Measurements from ENCODE around the gene TAF11L13.
"Not testable (repeated sequence)": the region's sequence is repeated elsewhere in the genome, so short reads cannot be mapped to it uniquely, and the experiment has no call there.

The TAF11L13 gene

DNA sequence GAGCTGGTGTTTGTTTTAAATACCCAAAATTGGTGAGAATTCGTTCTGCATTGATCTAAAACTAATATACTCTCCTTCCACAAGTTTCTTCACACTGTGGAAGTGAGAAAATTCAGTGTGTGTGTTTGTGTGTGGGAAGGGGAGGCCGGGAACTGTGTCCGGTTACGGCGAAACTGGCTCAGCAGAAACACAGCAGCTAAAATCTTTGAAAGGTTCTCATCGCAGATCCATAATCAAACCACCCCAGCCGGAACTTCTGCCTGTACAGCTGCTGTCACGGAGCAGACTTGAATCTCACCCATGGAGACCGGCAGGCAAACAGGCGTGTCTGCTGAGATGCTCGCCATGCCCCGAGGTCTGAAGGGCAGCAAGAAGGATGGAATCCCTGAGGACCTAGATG is at the start of gene TAF11L13:
TSS of gene TAF11L13 (plus strand) at position 301 of the 400 bp plus-strand sequence.
- DNase-seq (ENCODE audit: low read depth in 2 of 2) = not testable (repeated sequence)

DNA sequence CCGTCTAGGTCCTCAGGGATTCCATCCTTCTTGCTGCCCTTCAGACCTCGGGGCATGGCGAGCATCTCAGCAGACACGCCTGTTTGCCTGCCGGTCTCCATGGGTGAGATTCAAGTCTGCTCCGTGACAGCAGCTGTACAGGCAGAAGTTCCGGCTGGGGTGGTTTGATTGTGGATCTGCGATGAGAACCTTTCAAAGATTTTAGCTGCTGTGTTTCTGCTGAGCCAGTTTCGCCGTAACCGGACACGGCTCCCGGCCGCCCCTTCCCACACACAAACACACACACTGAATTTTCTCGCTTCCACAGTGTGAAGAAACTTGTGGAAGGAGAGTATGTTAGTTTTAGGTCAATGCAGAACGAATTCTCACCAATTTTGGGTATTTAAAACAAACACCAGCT is 46.2 kb upstream of the TAF11L13 start, which contains the start of gene TAF11L7:
TSS of gene TAF11L7 (minus strand) at position 101 of the 400 bp plus-strand sequence.
- DNase-seq (ENCODE audit: low read depth in 2 of 2) = not testable (repeated sequence)

DNA sequence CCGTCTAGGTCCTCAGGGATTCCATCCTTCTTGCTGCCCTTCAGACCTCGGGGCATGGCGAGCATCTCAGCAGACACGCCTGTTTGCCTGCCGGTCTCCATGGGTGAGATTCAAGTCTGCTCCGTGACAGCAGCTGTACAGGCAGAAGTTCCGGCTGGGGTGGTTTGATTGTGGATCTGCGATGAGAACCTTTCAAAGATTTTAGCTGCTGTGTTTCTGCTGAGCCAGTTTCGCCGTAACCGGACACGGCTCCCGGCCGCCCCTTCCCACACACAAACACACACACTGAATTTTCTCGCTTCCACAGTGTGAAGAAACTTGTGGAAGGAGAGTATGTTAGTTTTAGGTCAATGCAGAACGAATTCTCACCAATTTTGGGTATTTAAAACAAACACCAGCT is 41.0 kb upstream of the TAF11L13 start, which contains the start of gene TAF11L8:
TSS of gene TAF11L8 (minus strand) at position 101 of the 400 bp plus-strand sequence.
- DNase-seq (ENCODE audit: low read depth in 2 of 2) = not testable (repeated sequence)

DNA sequence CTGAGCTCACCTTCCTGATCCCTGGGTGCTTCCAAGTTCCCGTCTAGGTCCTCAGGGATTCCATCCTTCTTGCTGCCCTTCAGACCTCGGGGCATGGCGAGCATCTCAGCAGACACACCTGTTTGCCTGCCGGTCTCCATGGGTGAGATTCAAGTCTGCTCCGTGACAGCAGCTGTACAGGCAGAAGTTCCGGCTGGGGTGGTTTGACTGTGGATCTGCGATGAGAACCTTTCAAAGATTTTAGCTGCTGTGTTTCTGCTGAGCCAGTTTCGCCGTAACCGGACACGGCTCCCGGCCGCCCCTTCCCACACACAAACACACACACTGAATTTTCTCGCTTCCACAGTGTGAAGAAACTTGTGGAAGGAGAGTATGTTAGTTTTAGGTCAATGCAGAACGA is 37.6 kb upstream of the TAF11L13 start, which contains the start of gene TAF11L9:
TSS of gene TAF11L9 (minus strand) at position 140 of the 400 bp plus-strand sequence.
- DNase-seq (ENCODE audit: low read depth in 2 of 2) = not testable (repeated sequence)

DNA sequence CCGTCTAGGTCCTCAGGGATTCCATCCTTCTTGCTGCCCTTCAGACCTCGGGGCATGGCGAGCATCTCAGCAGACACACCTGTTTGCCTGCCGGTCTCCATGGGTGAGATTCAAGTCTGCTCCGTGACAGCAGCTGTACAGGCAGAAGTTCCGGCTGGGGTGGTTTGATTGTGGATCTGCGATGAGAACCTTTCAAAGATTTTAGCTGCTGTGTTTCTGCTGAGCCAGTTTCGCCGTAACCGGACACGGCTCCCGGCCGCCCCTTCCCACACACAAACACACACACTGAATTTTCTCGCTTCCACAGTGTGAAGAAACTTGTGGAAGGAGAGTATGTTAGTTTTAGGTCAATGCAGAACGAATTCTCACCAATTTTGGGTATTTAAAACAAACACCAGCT is 34.2 kb upstream of the TAF11L13 start, which contains the start of gene TAF11L10:
TSS of gene TAF11L10 (minus strand) at position 101 of the 400 bp plus-strand sequence.
- DNase-seq (ENCODE audit: low read depth in 2 of 2) = not testable (repeated sequence)

DNA sequence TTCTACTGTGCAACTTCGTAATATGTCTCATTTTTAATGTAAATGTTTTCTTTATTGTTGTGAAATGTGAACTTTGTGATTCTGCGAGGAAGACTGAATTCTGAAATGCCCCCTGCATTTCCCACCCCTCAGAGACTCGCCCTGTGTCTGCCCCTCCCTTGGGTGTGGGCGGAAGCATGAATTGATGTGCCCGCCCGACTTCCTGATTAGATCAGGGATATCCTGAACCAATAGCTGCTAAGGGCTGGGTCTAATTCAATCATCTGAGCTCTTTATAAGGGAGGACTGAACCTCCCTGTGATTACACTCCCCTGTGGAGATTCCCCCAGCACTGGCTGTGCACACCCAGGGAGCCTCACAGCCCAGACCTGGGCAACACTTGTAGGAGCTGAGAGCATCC is 28.0 kb upstream of the TAF11L13 start, which contains the start of gene TAF11L11:
TSS of gene TAF11L11 (plus strand) at position 304 of the 400 bp plus-strand sequence.
- DNase-seq (ENCODE audit: low read depth in 2 of 2) = not testable (repeated sequence)

DNA sequence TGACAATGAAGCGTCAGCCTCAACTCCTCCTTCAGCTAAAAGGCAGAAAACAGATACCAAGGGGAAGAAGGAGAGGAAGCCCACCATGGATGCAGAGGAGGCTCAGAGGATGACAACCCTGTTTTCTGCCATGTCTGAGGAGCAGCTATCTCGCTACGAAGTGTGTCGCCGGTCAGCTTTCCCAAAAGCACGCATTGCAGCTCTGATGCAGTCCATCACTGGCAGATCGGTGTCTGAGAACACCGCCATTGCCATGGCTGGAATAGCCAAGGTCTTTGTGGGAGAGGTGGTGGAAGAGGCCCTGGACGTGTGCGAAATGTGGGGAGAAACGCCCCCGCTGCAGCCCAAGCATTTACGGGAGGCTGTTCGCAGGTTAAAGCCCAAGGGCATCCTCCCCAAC is 26.9 kb upstream of the TAF11L13 start:
- no peak for DNase-seq (ENCODE audit: low read depth in 2 of 2)

DNA sequence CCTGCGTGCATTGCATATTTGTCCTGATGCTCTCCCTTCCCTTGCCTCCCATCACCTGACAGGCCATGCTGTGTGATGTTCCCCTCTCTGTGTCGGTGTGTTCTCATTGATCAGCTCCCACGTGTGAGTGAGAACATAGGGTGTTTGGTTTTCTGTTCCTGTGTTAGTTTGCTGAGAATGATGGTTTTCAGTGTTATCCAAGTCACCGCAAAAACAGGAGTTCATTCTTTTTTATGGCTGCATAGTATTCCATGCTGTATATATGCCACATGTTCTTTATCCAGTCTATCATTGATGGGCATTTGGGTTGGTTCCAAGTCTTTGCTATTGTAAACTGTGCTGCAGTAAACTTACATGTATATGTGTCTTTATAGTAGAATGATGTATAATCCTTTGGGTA is 24.4 kb upstream of the TAF11L13 start:
- DNase-seq (ENCODE audit: low read depth in 2 of 2) = not testable (repeated sequence)

DNA sequence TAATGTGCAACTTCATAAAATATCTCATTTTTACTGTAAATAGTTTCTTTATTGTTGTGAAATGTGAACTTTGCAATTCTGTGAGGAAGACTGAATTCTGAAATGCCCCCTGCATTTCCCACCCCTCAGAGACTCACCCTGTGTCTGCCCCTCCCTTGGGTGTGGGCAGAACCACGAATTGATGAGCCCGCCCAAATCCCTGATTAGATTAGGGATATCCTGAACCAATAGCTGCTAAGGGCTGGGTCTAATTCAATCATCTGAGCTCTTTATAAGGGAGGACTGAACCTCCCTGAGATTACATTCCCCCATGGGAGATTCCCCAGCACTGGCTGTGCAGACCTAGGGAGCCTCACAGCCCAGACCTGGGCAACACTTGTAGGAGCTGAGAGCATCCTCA is 21.8 kb upstream of the TAF11L13 start, which contains the start of gene TAF11L12:
TSS of gene TAF11L12 (plus strand) at position 301 of the 400 bp plus-strand sequence.
- DNase-seq (ENCODE audit: low read depth in 2 of 2) = not testable (repeated sequence)

DNA sequence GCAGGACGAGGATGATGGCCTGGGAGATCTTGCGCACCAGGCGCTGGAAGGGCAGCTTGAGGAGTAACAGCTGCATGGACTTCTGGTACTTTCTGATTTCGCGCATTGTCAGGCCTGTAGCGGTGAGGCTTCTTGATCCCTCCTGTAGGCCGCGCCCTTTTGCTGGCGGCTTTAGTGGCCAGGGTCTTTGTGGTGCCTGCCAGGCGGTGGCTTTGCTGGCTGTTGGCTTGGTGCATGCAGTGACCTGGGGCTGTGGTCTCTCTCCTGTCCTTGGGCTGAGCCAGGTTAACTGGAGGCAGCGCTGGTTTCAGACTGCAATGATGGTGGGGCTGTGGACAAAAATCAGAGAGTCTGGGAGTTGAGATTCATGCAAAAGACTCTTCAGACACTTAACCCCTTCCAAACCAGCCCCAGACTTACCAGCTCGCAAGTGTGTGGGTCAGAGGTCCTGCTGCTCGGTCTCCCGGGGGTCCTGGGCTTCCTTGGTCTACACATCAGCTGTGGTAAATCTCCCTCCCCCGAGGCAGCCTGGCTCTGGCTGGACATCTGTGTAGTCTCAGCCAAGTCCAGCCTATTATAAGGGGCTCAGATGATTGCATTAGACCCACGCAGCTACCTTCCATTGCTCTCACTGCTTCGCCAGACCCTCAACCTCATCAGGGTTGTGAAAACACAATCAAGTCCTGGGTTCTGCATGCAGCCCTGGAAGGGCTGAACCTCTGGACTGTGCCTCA is 16.8 kb upstream of the TAF11L13 start:
- DNase-seq (ENCODE audit: low read depth in 2 of 2) = no peak

DNA sequence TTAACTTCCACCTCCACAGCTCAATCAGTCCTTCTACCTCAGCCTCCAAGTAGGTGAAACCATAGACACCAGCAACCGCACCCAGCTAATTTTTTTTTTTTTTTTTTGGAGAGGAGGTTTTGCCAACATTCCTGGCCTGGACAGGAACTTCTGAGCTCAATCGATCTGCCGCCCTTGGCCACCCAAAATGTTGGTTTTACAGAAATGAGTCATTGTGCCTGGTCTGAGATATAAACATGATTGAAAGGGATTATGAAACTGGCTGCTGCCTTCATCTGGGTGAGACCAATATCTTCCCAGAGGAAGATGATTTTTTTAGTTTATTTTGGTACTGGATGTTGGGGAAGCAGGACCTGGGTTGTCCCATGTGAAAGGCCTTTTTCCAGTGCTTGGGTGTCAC is 12.5 kb upstream of the TAF11L13 start:
- DNase-seq (ENCODE audit: low read depth in 2 of 2) = no peak

DNA sequence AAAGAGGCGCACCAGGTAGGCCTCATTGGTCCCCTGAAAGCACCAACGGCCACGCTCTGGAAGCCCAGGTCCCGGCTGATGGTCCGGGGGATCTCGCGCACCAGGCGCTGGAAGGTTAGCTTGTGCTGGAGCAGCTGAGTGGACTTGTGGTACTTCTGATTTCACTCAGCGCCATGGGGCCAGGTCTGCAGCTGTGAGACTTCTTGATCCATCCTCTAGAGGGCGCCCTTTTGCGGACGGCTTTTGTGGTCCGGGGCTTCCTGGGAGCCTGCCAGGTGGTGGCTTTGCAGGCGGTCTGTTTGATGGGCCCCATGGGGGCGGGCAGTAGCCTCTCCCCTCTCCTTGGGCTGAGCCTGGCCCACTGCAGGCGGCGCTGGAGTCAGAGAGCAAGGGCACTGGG is 11.3 kb upstream of the TAF11L13 start:
- DNase-seq (ENCODE audit: low read depth in 2 of 2) = no peak

DNA sequence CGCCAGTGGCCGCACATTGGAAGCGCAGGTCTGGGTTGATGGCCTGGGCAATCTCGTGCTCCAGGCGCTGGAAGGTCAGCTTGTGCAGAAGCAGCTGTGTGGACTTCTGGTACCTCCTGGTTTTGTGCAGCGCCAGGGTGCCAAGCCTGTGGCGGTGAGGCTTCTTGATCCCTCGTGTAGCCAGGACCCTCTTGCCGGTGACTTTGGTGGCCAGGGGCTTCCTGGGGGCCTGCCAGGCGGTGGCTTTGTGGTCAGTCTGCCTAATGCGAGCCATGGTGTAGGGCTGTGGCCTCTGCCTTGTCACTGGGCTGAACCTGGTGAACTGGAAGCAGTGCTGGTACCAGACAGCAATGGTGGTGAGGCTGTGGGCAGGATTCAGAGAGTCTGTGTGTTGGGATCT is 6.2 kb upstream of the TAF11L13 start:
- DNase-seq (ENCODE audit: low read depth in 2 of 2) = no peak

DNA sequence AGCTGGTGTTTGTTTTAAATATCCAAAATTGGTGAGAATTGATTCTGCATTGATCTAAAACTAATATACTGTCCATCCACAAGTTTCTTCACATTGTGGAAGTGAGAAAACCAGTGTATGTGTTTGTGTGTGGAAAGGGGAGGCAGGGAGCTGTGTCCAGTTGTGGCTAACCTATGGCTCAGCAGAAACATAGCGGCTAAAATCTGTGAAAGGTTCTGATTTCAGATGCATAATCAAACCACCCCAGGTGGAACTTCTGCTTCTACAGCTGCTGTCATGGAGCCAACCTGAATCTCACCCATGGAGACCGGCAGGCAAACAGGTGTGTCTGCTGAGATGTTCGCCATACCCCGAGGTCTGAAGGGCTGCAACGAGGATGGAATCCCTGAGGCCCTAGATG is 2.3 kb downstream of the TAF11L13 start, which contains the start of gene TAF11L14:
TSS of gene TAF11L14 (plus strand) at position 301 of the 400 bp plus-strand sequence.
- no peak for DNase-seq (ENCODE audit: low read depth in 2 of 2)

DNA sequence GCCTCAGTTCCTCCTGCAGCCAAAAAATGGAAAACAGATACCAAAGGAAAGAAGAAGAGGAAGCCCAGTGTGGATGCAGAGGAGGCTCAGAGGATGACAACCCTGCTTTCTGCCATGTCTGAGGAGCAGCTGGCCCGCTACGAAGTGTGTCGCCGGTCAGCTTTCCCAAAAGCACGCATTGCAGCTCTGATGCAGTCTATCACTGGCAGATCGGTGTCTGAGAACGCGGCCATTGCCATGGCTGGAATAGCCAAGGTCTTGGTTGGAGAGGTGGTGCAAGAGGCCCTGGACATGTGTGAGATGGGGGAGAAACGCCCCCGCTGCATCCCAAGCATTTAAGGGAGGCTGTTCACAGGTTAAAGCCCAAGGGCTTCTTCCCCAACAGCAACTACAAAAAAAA is 17.3 kb downstream of the TAF11L13 start:
- DNase-seq (ENCODE audit: low read depth in 2 of 2) = not testable (repeated sequence)

DNA sequence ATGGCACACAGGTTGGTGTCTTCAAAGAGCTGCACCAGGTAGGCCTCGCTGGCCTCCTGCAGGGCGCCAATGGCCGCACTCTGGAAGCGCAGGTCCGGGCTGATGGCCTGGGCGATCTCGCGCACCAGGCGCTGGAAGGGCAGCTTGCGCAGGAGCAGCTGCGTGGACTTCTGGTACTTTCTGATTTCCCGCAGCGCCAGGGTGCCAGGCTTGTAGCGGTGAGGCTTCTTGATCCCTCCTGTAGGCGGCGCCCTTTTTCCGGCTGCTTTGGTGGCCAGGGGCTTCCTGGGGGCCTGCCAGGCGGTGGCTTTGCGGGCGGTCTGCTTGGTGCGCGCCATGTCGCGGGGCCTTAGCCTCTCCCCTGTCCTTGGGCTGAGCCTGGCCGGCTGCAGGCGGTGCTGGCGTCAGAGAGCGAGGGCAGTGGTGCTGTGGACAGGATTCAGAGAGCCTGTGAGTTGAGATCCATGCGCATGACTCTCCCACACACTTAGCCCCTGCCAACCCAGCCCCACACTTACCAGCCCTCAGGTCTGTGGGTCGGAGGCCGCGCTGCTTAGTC is 23.4 kb downstream of the TAF11L13 start:
- DNase-seq (ENCODE audit: low read depth in 2 of 2) = not testable (repeated sequence)

DNA sequence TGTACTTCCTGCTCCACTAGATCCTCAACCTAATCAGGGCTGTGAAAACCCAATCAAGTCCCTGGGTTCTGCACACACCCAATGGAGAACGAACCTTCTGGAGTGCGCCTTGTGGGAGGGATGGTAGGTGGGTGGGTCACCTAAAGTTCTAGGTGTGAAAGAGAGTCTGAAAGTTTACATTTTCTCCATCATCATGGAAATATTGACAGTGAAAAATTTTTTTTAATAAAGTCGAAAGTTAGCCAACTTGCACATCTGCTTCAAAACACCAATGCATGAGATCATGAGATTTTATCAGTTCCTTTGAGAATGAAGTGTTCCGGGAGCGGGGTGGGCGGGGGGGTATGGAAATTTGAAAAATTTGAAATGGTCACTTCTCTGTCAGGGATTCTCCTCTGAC is 24.0 kb downstream of the TAF11L13 start:
- no peak for DNase-seq (ENCODE audit: low read depth in 2 of 2)

DNA sequence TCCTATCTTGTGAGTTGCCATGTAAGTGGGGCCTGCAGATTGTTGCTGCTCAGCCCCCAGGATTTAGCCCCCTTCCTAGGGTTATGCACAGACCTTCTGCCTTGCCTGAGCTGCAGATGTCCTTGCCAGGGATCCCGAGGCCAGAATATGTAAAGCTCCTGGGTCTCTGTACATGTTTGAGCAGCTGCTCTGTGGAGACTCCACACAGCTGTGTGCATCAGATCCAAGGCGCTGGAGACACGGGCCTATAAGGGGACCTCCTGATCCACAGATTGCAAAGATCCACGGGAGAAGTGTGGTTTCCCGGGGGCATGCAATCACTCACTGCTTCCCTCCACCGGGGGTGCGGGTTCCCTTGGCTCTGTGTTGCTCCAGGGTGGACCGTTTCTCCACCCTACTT is 31.3 kb downstream of the TAF11L13 start:
- no peak for DNase-seq (ENCODE audit: low read depth in 2 of 2)

DNA sequence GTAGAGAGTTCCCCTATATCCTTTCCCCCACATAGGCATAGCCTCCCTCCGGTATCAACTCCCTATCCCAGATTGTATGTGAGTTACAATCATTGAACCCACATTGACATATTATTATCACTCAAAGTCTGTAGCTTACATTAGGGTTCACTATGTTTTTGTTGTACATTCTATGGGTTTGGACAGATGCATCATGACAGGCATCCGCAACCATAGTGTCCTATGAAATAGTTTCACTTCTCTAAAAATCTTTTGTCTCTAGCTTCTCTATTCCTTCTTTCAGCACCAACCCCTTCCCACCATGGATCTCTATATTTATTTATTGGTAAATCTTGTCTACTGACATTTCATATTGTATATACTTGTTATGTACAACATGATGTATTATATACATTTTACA is 33.9 kb downstream of the TAF11L13 start:
- DNase-seq (ENCODE audit: low read depth in 2 of 2) = no peak

DNA sequence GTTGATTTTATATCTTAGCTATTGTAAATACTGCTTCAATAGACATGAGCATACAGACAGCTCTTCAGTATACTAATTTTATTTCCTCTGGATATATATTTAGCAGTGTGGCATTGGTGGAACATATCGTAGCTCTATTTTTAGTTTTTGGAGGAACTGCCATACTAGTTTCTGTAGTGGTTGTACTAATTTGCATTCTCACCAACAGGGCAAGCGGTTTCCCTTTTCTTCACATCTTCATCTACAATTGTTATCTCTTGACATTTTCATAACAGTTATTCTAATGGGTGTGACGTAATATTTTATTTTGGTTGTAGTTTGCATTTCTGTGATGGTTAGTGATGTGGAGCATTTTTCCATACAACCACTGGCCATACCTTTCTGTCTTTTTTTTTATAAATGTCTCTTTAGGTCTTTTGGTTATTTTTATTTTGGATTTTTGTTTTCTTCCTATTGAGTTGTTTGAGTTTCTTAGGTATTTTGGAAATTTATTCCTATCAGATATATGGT is 34.9 kb downstream of the TAF11L13 start:
- no peak for DNase-seq (ENCODE audit: low read depth in 2 of 2)

DNA sequence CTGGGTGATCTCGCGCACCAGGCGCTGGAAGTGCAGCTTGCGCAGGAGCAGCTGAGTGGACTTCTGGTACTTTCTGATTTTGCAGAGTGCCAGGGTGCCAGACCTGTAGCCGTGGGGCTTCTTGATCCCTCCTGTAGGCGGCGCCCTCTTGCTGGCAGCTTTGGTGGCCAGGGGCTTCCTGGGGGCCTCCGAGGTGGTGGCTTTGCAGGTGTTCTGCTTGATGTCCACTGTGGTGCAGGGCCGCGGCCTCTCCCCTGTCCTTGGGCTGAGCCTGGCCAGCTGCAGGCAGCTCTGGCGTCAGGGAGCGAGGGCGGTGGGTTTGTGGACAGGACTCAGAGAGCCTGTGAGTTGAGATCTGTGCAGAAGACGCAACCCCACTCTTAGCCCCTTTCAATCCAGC is 38.5 kb downstream of the TAF11L13 start:
- no peak for DNase-seq (ENCODE audit: low read depth in 2 of 2)

DNA sequence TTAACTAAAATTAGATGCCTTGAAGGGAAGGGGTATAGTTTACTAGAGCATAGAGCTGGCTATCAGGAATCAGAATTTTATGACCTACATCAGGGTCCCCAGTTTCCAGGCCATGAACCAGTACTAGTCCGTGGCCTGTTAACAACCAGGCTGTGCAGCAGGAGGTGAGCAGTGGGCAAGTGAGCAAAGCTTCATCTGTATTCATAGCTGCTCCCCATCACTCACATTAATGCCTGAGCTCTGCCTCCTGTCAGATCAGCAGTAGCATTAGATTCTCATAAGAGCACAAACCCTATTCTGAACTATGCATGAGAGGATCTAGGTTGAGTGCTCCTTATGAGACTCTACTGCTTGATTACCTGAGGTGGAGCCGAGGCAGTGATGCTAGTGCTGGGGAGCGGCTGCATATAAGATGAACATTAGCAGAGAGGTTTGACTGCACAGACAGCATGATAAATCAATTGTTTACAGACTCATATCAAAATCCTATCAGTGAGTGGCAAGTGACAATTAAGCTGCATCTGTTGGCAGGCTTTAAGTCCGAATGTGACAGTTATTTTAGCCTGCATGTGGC is 47.0 kb downstream of the TAF11L13 start:
- no peak for DNase-seq (ENCODE audit: low read depth in 2 of 2)
